Activated CD4-positive, alpha-beta T cell treated with anti-CD3 and anti-CD28 coated beads, Interleukin-2, amount 10 ng/mL, durations not matched to agents 7 days and 5 days (primary cell): ENCODE data around the gene CREB5. TPM values are rescaled to one million over a fixed set of nuclear protein-coding genes. Genes with fewer than 3 reads are reported as not detected.

ENCODE experiments used
- CTCF ChIA-PET: fragments of 350-600 bp; sonication (Branson Sonifier 250); formaldehyde crosslinking; loops from one replicate; lab custom pipeline; 2021; ENCODE audit warnings: antibody characterized with exemption; lab: Charles Lee
- POLR2A ChIA-PET: fragments of 350-600 bp; sonication (Branson Sonifier 250); formaldehyde crosslinking; loops from one replicate; lab custom pipeline; 2021; ENCODE audit warnings: antibody characterized with exemption; lab: Charles Lee
- DNase-seq: peaks from one replicate; pipeline ENCODE4 v3.0.0-alpha.2; 2020
- H3K27ac Mint-ChIP-seq: one replicate; pipeline ENCODE4 v1.8.0; 2021; ENCODE audit warnings: mild to moderate bottlenecking, moderate library complexity, mixed read lengths
- H3K27me3 Mint-ChIP-seq: one replicate; pipeline ENCODE4 v1.8.0; 2021; ENCODE audit warnings: mixed read lengths
- H3K36me3 Mint-ChIP-seq: one replicate; pipeline ENCODE4 v1.8.0; 2021; ENCODE audit warnings: low read depth, mixed read lengths
- H3K4me1 Mint-ChIP-seq: one replicate; pipeline ENCODE4 v1.8.0; 2021; ENCODE audit warnings: mixed read lengths
- H3K4me3 Mint-ChIP-seq: one replicate; pipeline ENCODE4 v1.8.0; 2021; ENCODE audit warnings: mild to moderate bottlenecking, moderate library complexity, mixed read lengths
- H3K9me3 Mint-ChIP-seq: one replicate; pipeline ENCODE4 v1.8.0; 2021; ENCODE audit warnings: mixed read lengths
- total RNA-seq, 2 experiments: library from RNA; stranded (reverse); gene quantifications; one replicate each; pipeline ENCODE4 v1.2.3, GENCODE V29; 2021

The CREB5 gene
- total RNA-seq, 2 experiments from 2014 or later, result not detected

DNA sequence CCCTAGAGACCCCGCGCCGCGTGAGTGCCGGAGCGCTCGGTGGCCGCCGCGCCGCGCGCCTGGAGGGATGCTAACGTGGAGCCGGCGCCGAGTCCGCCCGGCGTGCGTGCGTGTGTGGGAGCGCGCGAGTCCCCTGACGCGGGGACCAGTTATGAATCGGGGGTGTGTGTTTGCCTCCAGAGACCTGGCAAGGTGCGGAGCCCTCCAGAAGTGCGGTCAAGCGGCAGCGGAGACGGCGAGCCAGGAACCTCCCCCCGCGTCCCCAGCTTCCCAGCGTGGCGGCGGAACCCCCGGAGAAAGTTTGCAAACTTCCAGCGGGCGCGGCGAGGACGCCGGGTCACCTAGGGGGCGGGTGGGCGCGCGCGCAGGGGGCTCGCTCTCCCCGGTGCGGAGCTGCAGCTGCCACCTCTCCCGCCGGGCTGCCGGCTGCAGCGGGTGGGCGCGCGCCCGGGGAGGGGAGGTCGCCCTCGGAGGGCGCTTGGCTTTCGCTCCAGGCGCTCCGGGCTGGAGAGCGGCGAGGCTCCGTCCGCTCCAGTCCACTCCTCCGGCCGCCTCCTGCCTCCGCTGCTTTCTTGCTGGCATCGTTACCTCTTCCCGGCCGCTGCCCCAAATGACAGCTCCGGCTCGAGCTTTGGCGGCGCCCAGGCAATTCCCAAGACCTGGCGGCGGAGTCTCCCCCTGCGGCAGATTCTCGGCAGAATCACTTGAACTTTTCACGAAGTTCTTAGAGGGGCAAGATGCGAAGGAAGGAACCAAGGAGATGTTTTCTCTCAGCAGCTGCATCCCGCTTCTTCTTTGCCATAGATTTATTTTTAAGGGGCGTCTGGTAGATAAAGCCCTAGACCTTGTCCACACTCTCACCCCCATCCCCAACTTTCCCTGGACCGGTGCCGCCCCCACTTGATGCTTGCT, 2.3 kb upstream of the CREB5 start:
- H3K9me3 Mint-ChIP-seq, result no peaks in the 10 kb centered on the region
- CTCF ChIA-PET, result interaction anchor here (0.6 kb wide), 1 partner anchor 51 kb away, joined by 3 read pairs; no protein-coding TSS in a partner anchor

DNA sequence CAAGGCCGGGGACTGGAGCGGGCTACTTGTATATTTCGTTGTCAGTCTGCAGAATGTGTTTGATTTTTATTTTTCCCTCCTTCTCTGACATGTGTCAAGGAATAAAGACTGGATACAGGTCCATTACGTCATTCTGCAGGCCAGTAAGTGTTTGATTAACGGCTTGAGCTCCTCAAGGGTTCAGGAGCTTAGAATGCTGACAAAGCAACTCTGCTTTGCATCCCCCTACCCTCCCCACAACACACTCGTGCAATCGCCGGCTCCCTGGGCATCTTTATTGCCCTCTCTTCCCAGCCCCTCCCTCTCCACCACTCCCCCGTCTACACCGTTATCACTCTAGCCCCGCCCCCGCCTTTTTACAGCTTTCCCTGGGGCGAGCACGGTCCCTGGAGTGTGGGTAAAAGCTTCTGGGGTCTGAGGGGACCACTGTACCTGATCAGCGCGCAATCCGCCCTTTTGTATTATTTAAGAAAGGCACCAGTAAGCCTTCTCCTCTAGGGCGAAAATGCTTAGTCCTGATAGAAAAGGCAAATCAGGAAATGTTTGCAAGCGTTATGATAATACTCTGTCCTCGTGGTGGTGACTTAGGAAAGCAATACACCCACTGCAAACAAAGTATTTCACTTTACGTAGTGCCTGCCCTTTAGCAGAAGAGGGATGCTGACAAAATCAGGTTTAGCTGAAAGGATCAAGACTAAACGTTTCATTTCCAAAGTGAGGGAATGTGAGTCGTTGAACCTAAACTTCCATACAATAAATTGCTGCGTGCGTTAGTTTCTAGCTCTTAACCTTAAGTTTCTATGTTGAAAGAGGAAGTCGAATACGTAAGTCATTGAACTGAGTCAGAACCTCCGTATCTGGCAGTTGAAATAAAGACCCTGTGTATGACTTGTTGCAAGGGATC, 1.4 kb upstream of the CREB5 start:
- no peaks in the 10 kb centered on the region for H3K9me3 Mint-ChIP-seq
- ChIA-PET POLR2A (no interaction called here), CTCF (interaction anchor here (0.6 kb wide), 1 partner anchor 50 kb away, joined by 3 read pairs; no protein-coding TSS in a partner anchor)
- H3K4me3 Mint-ChIP-seq, result peak overlapping the region; percentile 53
- peaks cover 68% of the 10 kb centered on the region for H3K27me3 Mint-ChIP-seq
- no peak overlapping the region for H3K27ac Mint-ChIP-seq
- H3K36me3 Mint-ChIP-seq, result no peaks in the 10 kb centered on the region
- DNase-seq, result no peak
- H3K4me1 Mint-ChIP-seq, result peaks cover 25% of the 10 kb centered on the region

More for the DNA sequence above, 2.3 kb upstream of the CREB5 start:
- peaks cover 67% of the 10 kb centered on the region for H3K27me3 Mint-ChIP-seq
- peak overlapping the region; percentile 71 for H3K4me3 Mint-ChIP-seq
- POLR2A ChIA-PET, result no interaction called here
- DNase-seq, result no peak
- no peak overlapping the region for H3K27ac Mint-ChIP-seq
- peaks cover 25% of the 10 kb centered on the region for H3K4me1 Mint-ChIP-seq
- no peaks in the 10 kb centered on the region for H3K36me3 Mint-ChIP-seq

DNA sequence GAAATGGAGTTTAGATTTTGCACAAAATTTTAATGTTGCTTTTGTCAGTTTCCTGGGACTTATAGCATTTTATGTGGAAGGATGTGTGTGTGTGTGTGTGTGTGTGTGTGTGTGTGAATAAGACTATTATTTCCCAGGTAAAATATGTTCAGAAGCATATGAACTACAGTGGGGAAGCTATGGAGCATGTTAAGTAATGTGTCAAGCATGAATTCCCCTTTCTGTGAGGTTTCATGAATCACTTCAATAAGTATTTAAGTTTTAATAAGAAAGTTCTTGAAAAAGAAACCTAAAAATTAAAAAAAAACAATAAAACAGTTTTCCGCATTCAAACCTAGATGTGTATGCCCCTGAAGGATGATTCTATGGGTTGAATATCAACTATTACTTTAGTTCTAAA, 693 bp downstream of the CREB5 start:
- ChIA-PET POLR2A (no interaction called here), CTCF (no interaction called here)
- H3K27ac Mint-ChIP-seq, result no peak overlapping the region

DNA sequence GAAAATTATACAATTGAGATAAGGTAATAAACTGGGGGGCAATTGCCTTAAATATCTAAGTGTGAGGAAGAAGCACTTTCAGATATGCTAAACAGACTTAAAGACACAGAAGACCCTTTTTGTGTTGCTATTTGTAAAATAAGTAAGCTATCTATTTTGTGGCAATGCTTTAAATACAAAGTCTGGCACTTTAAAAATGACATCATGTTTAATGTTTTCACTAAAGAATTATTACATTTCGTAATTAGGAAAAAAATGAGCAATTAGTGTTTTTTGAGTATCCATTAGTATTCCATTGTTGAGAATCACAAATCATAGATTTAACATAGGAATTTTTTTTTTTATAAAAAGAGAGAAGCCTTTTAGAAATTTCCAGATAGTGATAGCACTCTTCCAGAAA, 2.1 kb downstream of the CREB5 start:
- Mint-ChIP-seq H3K36me3 (no peaks in the 10 kb centered on the region), H3K9me3 (no peaks in the 10 kb centered on the region), H3K27me3 (peaks cover 69% of the 10 kb centered on the region), H3K4me1 (peaks cover 17% of the 10 kb centered on the region), H3K27ac (no peak overlapping the region), H3K4me3 (no peak overlapping the region)
- ChIA-PET POLR2A (no interaction called here), CTCF (no interaction called here)
- DNase-seq, result no peak

More for the DNA sequence above, 693 bp downstream of the CREB5 start:
- no peak for DNase-seq
- H3K9me3 Mint-ChIP-seq, result no peaks in the 10 kb centered on the region
- H3K4me1 Mint-ChIP-seq, result peaks cover 25% of the 10 kb centered on the region
- H3K4me3 Mint-ChIP-seq, result no peak overlapping the region
- H3K27me3 Mint-ChIP-seq, result peaks cover 75% of the 10 kb centered on the region
- no peaks in the 10 kb centered on the region for H3K36me3 Mint-ChIP-seq

DNA sequence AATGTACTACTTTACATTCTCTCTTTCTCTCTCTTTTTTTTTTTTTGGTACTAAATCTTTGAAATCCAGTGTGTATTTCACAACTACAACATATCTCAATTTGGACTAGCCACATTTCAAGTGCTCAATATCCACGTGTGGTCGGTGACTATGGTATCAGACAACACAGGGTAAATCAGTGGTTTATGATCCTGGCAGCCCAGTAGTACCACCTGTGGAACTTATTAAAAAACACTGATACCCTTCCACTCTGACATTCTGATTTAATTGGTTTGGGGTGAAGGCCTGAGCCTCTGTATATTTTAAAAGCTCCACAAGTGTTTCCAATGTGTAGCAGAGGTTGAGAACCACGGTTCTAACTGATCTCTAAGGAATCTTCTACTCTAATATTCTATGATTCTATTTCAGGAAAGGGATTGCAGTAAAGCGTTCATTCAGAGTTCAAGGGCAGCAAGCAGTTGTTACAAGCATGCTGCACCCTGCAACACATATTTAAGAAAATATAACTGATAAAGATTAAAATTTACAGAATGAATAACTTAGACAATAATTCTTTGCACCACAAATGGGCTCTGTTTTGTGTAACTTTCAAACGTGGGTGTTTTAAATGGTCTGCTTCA, 5.1 kb downstream of the CREB5 start:
- no peaks in the 10 kb centered on the region for H3K36me3 Mint-ChIP-seq
- H3K27me3 Mint-ChIP-seq, result peaks cover 56% of the 10 kb centered on the region
- H3K4me3 Mint-ChIP-seq, result no peak overlapping the region
- H3K27ac Mint-ChIP-seq, result no peak overlapping the region
- POLR2A ChIA-PET, result no interaction called here
- CTCF ChIA-PET, result interaction anchor here (0.5 to 0.6 kb wide), 2 partner anchors 92 to 159 kb away, joined by 5 to 6 read pairs; no protein-coding TSS in a partner anchor
- DNase-seq, result no peak
- H3K9me3 Mint-ChIP-seq, result no peaks in the 10 kb centered on the region
- no peaks in the 10 kb centered on the region for H3K4me1 Mint-ChIP-seq

DNA sequence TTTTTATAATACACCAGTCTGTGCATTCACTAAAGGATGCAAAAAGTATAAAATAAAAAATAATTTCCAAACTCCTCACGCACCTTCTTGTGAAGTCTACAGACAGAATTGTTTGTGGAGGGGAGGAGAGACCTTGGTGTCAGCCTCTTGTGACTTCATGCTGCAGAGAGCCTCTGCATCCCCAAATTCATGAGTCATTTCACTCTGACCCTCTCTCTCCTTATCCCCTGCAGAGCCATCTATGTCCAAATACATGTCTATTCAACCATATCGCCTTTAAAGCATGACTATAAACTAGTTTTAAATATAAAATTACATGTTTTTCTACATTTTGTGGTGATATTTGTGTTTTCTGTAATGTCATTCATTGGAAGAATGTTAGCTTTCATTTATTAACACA, 6.0 kb downstream of the CREB5 start:
- Mint-ChIP-seq H3K27ac (no peak overlapping the region), H3K4me3 (no peak overlapping the region), H3K4me1 (no peaks in the 10 kb centered on the region)

DNA sequence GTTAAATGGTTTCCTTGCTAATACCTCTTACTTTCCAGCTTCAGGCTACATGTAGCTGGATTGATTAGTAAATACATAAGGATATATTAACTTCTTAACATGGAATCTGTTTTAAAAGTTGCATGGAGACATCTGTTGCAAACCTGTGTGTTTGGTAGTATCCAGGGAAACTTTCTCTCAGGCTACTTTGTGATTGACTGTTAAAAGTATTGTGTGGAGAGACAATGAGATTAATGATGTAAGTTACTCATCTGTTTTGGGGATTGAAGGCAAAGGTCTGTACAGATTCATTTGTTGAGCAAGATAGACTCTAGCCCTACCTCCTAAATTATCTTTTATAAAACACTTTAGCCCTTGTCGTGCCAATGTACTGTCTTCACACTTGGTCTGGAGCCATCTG, 6.6 kb downstream of the CREB5 start:
- Mint-ChIP-seq H3K4me1 (no peaks in the 10 kb centered on the region), H3K27ac (no peak overlapping the region), H3K9me3 (no peaks in the 10 kb centered on the region), H3K36me3 (no peaks in the 10 kb centered on the region), H3K4me3 (no peak overlapping the region), H3K27me3 (peaks cover 48% of the 10 kb centered on the region)
- ChIA-PET CTCF (no interaction called here), POLR2A (no interaction called here)
- DNase-seq, result no peak

More for the DNA sequence above, 6.0 kb downstream of the CREB5 start:
- ChIA-PET CTCF (no interaction called here), POLR2A (no interaction called here)
- Mint-ChIP-seq H3K27me3 (peaks cover 53% of the 10 kb centered on the region), H3K9me3 (no peaks in the 10 kb centered on the region), H3K36me3 (no peaks in the 10 kb centered on the region)
- DNase-seq, result no peak

DNA sequence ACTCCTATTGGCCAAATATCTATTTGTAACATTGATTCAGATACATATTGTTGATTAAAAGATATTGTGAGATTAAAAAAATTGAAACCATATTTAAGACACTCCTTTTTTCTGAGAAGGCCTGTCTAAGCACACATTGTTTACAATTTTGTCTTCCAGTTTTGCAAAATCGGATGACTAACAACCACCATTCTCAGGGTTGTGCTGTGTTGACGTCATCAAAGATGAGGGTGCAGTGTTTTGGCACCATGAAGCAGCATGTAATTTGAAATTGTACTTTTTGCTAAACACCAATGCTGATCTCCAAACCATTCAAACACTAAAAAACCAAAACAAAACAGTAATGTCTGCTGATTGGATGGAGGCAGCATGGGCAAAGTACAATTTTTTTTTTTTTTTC, 7.4 kb downstream of the CREB5 start:
- Mint-ChIP-seq H3K36me3 (no peaks in the 10 kb centered on the region), H3K4me1 (no peaks in the 10 kb centered on the region), H3K27ac (no peak overlapping the region), H3K27me3 (peaks cover 46% of the 10 kb centered on the region), H3K9me3 (no peaks in the 10 kb centered on the region), H3K4me3 (no peak overlapping the region)
- ChIA-PET CTCF (no interaction called here), POLR2A (no interaction called here)
- no peak for DNase-seq

DNA sequence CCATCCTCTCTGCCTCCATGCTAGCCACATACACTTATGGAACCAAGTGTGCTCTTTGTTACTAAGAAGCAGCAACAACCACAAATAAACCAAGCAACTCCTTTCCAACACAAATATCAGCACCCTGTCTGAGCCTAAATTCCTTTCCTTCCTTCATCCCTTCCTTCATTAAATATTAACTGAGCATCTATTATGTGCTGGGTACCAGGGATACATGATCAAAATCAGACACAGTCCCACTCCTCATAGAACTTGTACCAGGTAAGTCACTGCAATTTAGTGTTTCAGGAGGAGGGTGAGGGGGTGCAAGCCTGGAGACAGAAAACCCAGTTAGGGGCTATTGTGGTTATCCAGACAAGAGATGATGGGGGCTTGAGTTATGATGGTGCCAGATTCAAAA, 10.8 kb downstream of the CREB5 start:
- Mint-ChIP-seq H3K9me3 (no peaks in the 10 kb centered on the region), H3K4me3 (no peak overlapping the region), H3K36me3 (no peaks in the 10 kb centered on the region), H3K27me3 (peaks cover 30% of the 10 kb centered on the region), H3K4me1 (no peaks in the 10 kb centered on the region), H3K27ac (no peak overlapping the region)
- ChIA-PET CTCF (no interaction called here), POLR2A (no interaction called here)
- DNase-seq, result no peak

DNA sequence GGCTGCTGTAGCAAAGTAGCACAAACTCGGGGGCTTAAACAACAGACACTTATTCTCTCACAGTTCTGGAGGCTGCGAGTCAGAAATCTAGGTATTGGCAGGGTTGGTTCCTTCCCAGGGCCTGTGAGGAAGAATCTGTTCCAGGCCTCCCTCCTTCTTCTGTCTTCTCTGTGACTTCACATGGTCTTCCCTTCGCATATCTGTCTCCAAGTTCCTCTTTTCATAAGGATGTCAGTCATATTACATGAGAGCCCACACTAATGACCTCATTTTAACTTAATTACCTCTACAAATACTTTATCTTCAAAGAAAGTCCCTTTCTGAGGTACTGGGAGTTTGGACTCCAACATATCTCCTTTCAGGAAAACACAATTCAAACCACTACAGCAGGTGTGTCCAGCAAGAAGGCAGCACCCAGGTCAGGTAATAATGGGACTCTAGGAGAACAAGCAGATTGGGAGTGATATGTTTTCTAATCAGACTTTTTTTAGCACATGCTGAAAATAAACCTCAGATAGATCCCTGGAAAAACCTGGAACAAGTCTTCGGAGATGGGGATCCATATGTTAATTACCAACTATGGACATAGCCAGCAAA, 11.7 kb downstream of the CREB5 start:
- H3K27ac Mint-ChIP-seq, result no peak overlapping the region
- no peaks in the 10 kb centered on the region for H3K4me1 Mint-ChIP-seq
- ChIA-PET CTCF (no interaction called here), POLR2A (no interaction called here)
- H3K4me3 Mint-ChIP-seq, result no peak overlapping the region
- peaks cover 29% of the 10 kb centered on the region for H3K27me3 Mint-ChIP-seq
- no peaks in the 10 kb centered on the region for H3K9me3 Mint-ChIP-seq
- no peak for DNase-seq
- no peaks in the 10 kb centered on the region for H3K36me3 Mint-ChIP-seq

DNA sequence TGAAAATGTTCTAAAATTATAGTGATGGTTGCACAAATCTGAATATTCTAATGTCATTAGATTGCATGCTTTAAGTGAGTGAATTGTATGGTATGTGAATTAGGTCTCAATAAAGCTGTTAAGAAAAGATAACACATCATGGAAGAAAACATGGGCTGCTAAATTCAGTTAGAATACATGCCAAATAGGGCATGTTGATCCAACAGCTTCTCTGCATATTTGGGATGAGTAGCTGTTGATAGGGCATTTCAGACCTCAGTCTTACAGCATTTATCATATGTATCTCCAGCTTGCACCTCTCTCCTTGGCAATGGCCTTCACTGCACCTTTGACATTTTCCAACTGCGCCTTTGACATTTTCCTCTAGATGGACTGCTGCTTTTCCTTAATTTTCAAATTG, 13.2 kb downstream of the CREB5 start:
- no peak for DNase-seq
- Mint-ChIP-seq H3K27ac (no peak overlapping the region), H3K4me1 (no peaks in the 10 kb centered on the region), H3K9me3 (no peaks in the 10 kb centered on the region), H3K4me3 (no peak overlapping the region), H3K36me3 (no peaks in the 10 kb centered on the region), H3K27me3 (peaks cover 28% of the 10 kb centered on the region)
- CTCF ChIA-PET, result no interaction called here
- POLR2A ChIA-PET, result no interaction called here

DNA sequence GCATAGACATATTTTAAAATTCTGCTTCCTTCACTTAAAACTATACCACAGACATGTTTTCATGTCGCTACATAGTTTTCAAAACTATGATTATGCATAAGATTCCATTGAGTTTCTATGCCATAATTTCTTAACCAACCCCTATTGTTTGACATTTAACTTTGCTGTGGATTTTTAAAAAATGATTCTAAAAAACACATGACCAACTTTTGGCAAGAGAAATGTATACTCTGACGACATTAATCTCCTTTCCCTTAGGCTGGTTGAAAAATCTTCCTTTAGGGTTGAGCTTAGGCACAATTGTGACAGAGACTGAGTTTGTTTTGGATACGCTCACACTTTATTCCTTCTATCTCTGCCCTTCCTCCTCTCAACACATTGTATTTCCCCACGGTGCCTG, 14.9 kb downstream of the CREB5 start:
- no peaks in the 10 kb centered on the region for H3K36me3 Mint-ChIP-seq
- ChIA-PET POLR2A (no interaction called here), CTCF (no interaction called here)
- no peak for DNase-seq
- H3K4me1 Mint-ChIP-seq, result no peaks in the 10 kb centered on the region
- H3K27ac Mint-ChIP-seq, result no peak overlapping the region
- H3K4me3 Mint-ChIP-seq, result no peak overlapping the region
- H3K27me3 Mint-ChIP-seq, result peaks cover 26% of the 10 kb centered on the region
- no peaks in the 10 kb centered on the region for H3K9me3 Mint-ChIP-seq
